Measurements from ENCODE around the gene ATF6B. TPM values are rescaled to one million over a fixed set of nuclear protein-coding genes. Genes with fewer than 3 reads are reported as not detected.
A peak's percentile ranks its signal among the peaks of the same experiment; 100 is the strongest.

Gene ATF6B
- total and polyA plus RNA-seq, 8 donors: 70.7 to 95.8 (median 85.8) TPM

DNA sequence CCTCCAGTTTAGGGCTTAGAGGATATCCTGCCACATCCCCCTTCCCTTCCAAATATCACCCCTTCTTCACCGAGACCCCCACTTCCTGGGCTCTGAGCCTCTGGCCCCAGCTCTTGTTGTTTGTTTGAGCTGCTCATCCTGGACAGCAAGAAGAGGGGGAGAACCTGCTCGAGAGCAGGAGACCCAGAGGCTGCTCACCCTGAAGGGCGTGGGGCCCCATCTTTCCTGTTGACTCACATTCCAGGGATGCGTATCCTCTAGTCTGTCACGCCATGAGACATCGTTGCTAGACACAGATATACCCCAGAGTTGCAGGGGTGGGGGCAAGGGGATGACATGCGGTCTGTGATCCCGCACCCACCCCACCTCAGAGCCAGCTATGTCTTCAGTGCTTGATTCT is 13.2 kb downstream of the ATF6B start:
- Histone ChIP-seq H3K4me3 (no peak overlapping the region), H3K9me3 (no peaks in the 10 kb centered on the region), H3K27me3 (peaks cover 0 to 3% of the 10 kb centered on the region in 2 donors), H3K27ac (peak overlapping the region; percentile 63 to 78), H3K36me3 (peaks cover 0 to 57% of the 10 kb centered on the region in 2 donors), H3K4me1 (peaks cover 14 to 61% of the 10 kb centered on the region in 2 donors)
- TF ChIP-seq CTCF (IDR thresholded peaks at IDR 0.05): no peak
- intact Hi-C loops (cut with DNase I): loop anchor here in 1 of 2 donors (5.0 kb wide), 2 partner anchors 38 to 128 kb away; partner anchors contain the start of genes PPT2 and PRRT1
- DNase-seq (no peak), ATAC-seq (no peak)

DNA sequence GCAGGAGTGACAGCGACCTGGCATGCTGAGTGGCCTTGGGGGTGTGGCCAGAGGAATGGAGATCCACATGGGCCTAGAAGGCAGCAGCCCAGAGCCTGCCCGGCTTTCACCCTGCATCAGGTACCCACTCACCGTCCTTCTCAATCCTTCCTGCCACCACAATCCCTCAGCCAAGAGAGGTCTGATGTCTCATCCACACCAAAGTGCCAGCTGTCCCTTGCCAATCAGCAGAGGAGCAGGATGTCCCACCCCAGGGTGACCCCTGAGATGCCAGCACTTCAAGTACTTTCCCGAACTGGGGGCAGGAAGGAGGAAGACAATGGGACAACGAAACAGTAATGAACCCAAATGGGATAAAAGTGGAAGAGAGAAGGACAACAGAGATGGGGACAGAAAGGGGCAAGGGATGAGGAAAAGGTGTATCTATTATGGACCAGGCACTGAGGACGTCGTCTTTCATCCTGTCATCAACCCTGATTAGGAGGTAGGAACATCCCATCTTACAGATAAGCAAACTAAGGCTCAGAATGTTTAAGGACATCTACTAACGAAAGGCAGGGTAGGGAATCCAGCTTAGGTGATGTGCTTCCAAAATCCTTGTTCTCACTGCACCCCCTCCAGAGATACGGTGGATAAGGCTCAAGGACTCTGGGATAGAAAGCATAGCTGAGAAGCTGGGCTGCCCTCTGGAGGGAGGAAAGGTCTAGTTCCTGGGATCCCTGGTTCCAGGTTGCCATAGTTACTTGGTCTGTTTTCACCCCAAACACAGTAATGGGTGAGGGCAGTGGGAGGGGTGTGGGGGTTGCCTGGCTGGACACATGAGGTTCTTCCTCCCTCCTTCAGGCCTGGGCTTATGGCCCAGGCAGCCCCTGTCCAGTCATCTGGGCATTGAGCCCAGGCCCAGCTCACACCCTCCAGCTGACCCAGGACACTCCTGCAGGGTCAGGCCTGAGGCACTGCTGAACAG is 14.4 kb downstream of the ATF6B start:
- intact Hi-C loops (cut with DNase I): no loop called here
- ATAC-seq: peak; percentile 74
- no peaks in the 10 kb centered on the region for H3K9me3 ChIP-seq

DNA sequence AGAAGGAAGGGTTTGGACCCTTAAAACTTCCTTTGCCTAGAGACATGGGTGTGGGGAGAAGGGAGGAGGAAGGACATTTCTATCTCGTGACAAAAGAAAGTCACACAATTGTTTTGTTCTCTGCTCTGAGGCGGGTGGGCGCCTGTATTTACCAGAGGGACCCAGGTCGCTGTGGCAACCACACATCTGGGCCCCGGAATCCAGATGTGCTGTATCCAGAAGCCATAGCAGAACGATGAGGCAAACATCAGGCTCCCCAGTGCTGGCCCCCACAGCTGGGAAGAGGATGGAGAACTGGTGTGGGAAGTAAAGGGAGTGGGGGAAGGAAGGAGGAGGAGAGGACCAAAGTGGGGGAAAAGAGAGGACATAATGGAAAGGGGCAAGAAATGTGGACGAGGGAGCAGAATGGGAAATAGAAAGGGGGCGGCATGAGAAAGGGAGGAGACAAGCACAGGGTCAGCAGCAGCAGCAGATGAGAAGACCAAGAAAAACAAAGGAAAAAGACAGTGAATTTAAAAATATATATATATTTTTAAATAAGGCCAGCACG is 15.5 kb downstream of the ATF6B start:
- no peak for ATAC-seq
- H3K4me3 ChIP-seq: no peak overlapping the region
- H3K27ac ChIP-seq: peak overlapping the region; percentile 63 to 78
- no peak for TF ChIP-seq CTCF (IDR thresholded peaks at IDR 0.05)
- intact Hi-C loops (cut with DNase I): no loop called here
- peaks cover 0 to 36% of the 10 kb centered on the region in 2 donors for H3K36me3 ChIP-seq
- H3K27me3 ChIP-seq: peaks cover 0 to 26% of the 10 kb centered on the region in 2 donors
- no peak for DNase-seq
- H3K9me3 ChIP-seq: no peaks in the 10 kb centered on the region
- H3K4me1 ChIP-seq: peaks cover 20 to 54% of the 10 kb centered on the region in 2 donors

More for the DNA sequence above, 14.4 kb downstream of the ATF6B start:
- Histone ChIP-seq H3K4me3 (no peak overlapping the region), H3K27me3 (peaks cover 0 to 14% of the 10 kb centered on the region in 2 donors), H3K27ac (peak overlapping the region; percentile 63 to 78), H3K4me1 (peaks cover 14 to 52% of the 10 kb centered on the region in 2 donors), H3K36me3 (peaks cover 0 to 48% of the 10 kb centered on the region in 2 donors)
- TF ChIP-seq CTCF (IDR thresholded peaks at IDR 0.05): peak in 1 of 2 donors; percentile 22
- DNase-seq: peak in 3 of 4 donors; percentile 83 to 95 (median 87)

GRCh38 chr6:32111424-32112066 is 16.5 kb downstream of the ATF6B start:
- no peak for ATAC-seq
- peaks cover 20 to 58% of the 10 kb centered on the region in 2 donors for H3K4me1 ChIP-seq

More at GRCh38 chr6:32111424-32112066, 16.5 kb downstream of the ATF6B start:
- intact Hi-C loops (cut with DNase I): no loop called here
- peak in 1 of 4 donors; percentile 67 for DNase-seq
- peaks cover 0 to 27% of the 10 kb centered on the region in 2 donors for H3K36me3 ChIP-seq
- H3K27ac ChIP-seq: peak overlapping the region; percentile 49 to 63
- peaks cover 0 to 35% of the 10 kb centered on the region in 2 donors for H3K27me3 ChIP-seq
- no peak for TF ChIP-seq CTCF (IDR thresholded peaks at IDR 0.05)
- H3K4me3 ChIP-seq: no peak overlapping the region
- no peaks in the 10 kb centered on the region for H3K9me3 ChIP-seq
